ENCODE data around the gene ACTN1.
"Not testable (repeated sequence)": the region's sequence is repeated elsewhere in the genome, so short reads cannot be mapped to it uniquely, and the experiment has no call there.

Gene ACTN1

DNA sequence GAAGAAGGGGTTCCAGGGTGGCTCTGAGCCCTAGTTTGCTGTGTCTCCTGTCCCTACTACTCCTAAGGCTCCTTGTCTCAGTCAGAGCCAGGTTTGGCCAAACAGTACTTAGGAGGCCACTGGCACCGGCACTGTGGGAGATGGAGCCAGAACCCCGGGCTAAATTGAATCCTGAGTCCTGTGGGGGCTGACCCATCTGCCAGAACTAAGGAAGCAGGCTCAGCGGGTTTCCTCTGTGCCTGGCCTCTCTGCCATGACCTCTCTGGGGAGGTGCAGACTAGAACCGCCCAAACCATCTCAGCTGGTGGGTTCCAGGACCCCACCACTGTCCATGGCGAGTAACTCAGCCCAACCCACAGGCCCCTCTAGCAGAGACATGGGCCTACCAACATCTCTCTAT lies 5.5 kb downstream of the ACTN1 start:
- DNase-seq (ENCODE audit: extremely low read depth, low read depth) = no peak
- TF ChIP-seq, protein P1, sequence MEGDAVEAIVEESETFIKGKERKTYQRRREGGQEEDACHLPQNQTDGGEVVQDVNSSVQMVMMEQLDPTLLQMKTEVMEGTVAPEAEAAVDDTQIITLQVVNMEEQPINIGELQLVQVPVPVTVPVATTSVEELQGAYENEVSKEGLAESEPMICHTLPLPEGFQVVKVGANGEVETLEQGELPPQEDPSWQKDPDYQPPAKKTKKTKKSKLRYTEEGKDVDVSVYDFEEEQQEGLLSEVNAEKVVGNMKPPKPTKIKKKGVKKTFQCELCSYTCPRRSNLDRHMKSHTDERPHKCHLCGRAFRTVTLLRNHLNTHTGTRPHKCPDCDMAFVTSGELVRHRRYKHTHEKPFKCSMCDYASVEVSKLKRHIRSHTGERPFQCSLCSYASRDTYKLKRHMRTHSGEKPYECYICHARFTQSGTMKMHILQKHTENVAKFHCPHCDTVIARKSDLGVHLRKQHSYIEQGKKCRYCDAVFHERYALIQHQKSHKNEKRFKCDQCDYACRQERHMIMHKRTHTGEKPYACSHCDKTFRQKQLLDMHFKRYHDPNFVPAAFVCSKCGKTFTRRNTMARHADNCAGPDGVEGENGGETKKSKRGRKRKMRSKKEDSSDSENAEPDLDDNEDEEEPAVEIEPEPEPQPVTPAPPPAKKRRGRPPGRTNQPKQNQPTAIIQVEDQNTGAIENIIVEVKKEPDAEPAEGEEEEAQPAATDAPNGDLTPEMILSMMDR (IDR thresholded peaks at IDR 0.05; ENCODE audit: low read depth, low read length) = no peak

DNA sequence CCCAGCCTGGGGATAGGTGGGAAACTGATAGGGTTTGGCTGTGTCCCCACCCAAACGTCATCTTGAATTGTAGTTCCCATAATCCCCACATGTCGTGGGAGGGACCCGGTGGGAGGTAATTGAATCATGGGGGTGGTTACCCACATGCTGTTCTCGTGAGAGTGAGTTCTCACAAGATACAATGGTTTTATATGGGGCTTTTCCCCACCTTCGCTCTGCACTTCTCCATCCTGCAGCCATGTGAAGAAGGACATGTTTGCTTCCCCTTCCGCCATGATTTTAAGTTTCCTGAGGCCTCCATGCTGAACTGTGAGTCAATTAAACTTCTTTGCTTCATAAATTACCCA lies 5.9 kb downstream of the ACTN1 start:
- DNase-seq (ENCODE audit: extremely low read depth, low read depth) = not testable (repeated sequence)

DNA sequence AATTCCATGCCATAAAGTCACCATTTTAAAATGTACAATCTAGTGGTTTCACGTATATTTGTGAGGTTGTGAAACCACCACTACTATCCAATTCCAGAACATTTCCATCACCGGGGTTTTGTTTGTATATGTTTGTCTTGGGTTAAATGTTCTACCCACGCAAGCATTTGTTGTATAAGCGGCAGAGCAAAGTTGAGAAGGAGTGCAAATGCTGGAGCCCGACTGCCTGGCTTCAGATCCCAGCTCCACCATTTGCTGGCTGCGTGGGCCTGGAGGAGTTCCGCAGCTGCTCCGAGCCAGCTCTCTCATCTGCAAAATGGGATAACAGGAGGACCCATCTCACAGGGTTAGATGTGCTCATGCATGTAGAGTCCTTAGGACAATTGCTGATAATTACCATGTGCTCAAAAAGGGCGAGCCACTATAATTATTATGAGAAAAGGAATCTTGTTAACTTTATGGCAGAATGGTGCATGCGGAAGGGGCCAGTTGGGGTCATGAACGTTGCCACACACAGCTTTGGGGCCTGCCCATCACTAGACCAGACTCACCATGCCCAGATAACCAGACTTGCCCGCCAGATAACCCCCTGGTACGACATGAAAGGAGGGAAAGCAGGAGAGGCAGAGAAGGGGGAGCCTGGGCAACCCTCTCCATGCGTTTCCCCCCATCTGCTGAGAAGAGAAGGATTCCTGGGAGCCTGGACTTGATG lies 6.4 kb downstream of the ACTN1 start:
- no peak for DNase-seq (ENCODE audit: extremely low read depth, low read depth)
- TF ChIP-seq, protein P1 (IDR thresholded peaks at IDR 0.05; ENCODE audit: low read depth, low read length) = no peak

DNA sequence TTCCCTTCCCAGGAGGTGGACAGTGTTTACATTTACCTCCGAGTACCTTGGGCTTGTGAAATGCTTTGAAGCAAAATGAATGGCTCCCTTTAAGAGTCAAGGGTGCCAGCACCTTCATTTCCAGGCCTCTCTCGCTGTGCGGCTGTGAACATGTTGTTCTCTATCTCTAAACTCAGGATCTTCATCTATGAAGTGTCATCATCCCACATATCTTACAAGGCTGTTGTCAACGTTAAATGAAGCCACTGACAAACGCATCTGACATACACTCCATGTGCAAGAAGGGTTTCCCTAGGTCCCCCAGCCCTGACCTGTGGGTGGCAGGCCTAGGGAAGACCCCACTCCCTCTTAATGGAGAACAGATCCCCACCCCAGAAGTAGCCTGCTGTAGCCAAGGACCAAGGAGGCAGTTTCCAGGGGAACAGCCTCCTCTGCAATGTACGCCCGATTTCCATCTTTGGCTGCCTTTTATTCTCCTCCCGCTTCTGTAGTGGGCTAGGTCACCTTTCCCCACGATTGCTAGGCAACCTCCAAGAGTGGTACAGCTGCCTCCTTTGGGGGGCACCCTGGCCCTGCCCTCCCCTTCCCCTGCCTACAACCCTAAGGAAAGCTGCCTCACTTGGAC lies 7.6 kb downstream of the ACTN1 start:
- DNase-seq (ENCODE audit: extremely low read depth, low read depth) = no peak
- TF ChIP-seq, protein P1 (IDR thresholded peaks at IDR 0.05; ENCODE audit: low read depth, low read length) = no peak

DNA sequence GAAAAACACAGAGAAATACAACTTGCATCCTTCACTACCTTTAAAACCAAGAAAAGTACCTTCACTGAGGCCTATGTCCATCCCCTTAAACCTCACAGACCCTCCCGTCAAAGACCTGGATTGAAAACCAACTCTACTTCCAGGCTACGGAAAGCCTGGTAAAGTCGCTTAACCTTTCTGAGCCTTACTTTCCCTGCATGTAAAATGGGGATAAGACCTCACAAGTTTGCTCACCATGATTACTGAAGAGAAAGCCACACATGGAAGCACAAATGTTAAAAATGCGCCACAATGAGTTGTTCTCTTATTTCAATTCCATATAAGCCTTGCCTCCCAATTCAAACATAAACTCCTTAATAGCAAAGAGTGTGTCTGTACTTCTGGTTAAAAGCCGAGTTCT lies 8.4 kb downstream of the ACTN1 start:
- no peak for DNase-seq (ENCODE audit: extremely low read depth, low read depth)
- TF ChIP-seq, protein P1 (IDR thresholded peaks at IDR 0.05; ENCODE audit: low read depth, low read length) = no peak

DNA sequence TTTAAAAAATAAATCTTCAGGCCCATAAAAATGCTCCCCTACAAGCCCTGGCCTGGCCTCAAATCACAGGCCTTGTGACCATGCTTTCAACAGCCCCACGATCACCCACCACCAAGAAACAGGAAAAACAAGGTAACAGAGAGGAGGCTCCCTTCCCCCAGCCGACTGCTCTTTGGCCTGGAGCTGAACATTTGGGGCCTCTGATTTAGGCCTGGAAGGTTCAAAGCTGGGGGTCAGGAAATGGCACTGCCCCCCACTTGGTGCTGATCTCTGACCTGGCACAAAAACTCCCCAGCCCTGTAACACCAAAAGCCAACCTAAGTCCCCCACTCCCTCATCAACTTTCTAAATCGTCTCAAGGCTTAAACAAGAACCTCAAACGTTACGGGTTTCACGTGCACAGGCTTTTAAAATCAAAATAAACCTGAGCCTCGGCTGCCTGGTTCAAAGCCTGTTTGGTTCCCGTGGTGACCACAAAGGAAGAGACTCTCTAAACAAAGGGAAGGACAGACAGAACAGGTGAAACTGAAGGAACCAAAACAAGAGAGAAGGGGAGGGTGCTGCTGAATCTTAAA lies 9.0 kb downstream of the ACTN1 start:
- TF ChIP-seq, protein P1 (IDR thresholded peaks at IDR 0.05; ENCODE audit: low read depth, low read length) = no peak
- DNase-seq (ENCODE audit: extremely low read depth, low read depth) = no peak

DNA sequence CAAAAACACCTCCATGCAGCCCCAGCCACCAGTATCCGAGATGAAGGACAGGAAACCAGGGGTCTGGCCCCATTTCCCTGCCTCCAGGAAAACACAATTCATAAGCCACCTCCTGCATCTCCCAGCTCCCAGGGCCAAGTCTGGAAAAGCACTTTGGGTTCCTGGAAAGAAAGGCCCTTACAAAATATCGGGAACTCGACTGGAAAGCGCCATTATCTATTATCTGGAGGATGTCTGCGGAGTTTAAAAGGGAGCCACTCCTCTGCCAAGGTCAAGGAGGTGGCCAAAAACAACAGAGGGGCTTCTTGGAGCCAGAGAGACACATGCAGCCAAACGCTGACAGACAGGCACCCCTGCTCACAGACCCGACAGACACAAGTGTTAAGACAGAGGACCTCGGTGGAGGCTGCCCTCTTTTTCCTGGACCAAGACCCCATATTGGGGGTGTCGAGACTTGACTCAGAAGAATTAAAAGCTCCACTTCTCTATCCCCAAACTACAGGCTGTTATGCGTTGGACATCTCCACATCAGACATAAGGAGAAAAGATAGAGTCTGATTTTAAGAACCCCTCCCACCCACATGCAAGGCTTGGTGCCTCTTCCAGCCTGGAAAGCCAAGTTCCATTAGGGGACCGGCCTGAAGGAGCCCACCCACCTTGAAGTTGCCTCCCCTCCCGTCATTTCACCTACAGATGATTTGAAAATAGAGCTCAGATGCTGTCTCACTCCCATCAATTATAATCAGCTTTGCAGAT lies 9.6 kb downstream of the ACTN1 start:
- DNase-seq (ENCODE audit: extremely low read depth, low read depth) = no peak
- TF ChIP-seq, protein P1 (IDR thresholded peaks at IDR 0.05; ENCODE audit: low read depth, low read length) = no peak

All from AG09319 (cell line).